Natural killer cell (primary cell): ENCODE results near the gene ANKRD6. TPM values are rescaled to one million over a fixed set of nuclear protein-coding genes. Genes with fewer than 3 reads are reported as not detected.

Source experiments
- ATAC-seq, 3 donors: fragments of 150-1000 bp in 2 of 3; fragments of 200-7000 bp in 1 of 3; cut with Tn5 transposase; 1 replicate in 1 of 3; 2 replicates in 2 of 3; pipeline ENCODE4 v1.10.0; 2021; ENCODE audit warnings: mild to moderate bottlenecking in 2 of 3, moderate library complexity in 2 of 3
- DNase-seq, 2 donors: peaks; one replicate each; pipeline versions ENCODE4 v3.0.0 to v3.0.0-alpha.2; 2013 to 2021; ENCODE audit warnings: mixed read lengths in 1 of 2
- H3K27ac ChIP-seq: one replicate; pipeline ENCODE4 v1.5.1; 2013; ENCODE audit warnings: mild to moderate bottlenecking, low read length
- H3K27me3 ChIP-seq: one replicate; pipeline ENCODE4 v1.6.1; 2013; ENCODE audit warnings: low read length; ENCODE audit not compliant: control insufficient read depth, insufficient read depth
- H3K36me3 ChIP-seq: one replicate; pipeline ENCODE4 v1.6.1; 2013; ENCODE audit warnings: low read length; ENCODE audit not compliant: control insufficient read depth, insufficient read depth
- H3K4me1 ChIP-seq: one replicate; pipeline ENCODE4 v1.6.1; 2013; ENCODE audit warnings: low read length; ENCODE audit not compliant: control insufficient read depth, insufficient read depth
- H3K4me3 ChIP-seq: one replicate; pipeline ENCODE4 v1.5.1; 2013; ENCODE audit warnings: low read length
- H3K9me3 ChIP-seq: one replicate; pipeline ENCODE4 v1.6.1; 2013; ENCODE audit warnings: low read length; ENCODE audit not compliant: control insufficient read depth, insufficient read depth
- H3K27ac Mint-ChIP-seq, 2 donors: one replicate each; pipeline ENCODE4 v1.8.0; 2022; ENCODE audit warnings: mild to moderate bottlenecking in 2 of 2, mixed read lengths in 2 of 2, moderate library complexity in 1 of 2
- H3K27me3 Mint-ChIP-seq, 2 donors: one replicate each; pipeline ENCODE4 v1.8.0; 2022; ENCODE audit warnings: low read depth in 2 of 2, mixed read lengths in 2 of 2
- H3K36me3 Mint-ChIP-seq: one replicate; pipeline ENCODE4 v1.8.0; 2022; ENCODE audit warnings: mixed read lengths
- H3K4me1 Mint-ChIP-seq, 2 donors: one replicate each; pipeline ENCODE4 v1.8.0; 2022; ENCODE audit warnings: mixed read lengths in 2 of 2
- H3K4me3 Mint-ChIP-seq: one replicate; pipeline ENCODE4 v1.8.0; 2022; ENCODE audit warnings: mild to moderate bottlenecking, moderate library complexity, mixed read lengths
- H3K9me3 Mint-ChIP-seq, 2 donors: one replicate each; pipeline ENCODE4 v1.8.0; 2022; ENCODE audit warnings: mixed read lengths in 2 of 2
- CTCF ChIP-seq: fragments of 200-600 bp; IDR thresholded peaks from one replicate; pipeline ENCODE4 v1.8.0; 2022; ENCODE audit warnings: antibody characterized with exemption
- WGBS: methylation state at CpG from one replicate; pipeline ENCODE4 v1.1.7; 2013; ENCODE audit warnings: missing lambda C conversion rate; ENCODE audit not compliant: insufficient coverage; 5-methylcytosine and 5-hydroxymethylcytosine counted together
- intact Hi-C: fragments of 100-400 bp; cut with micrococcal nuclease; formaldehyde crosslinking; loops from one replicate; pipeline ENCODE4 v1.14.2; 2022
- total RNA-seq, 4 donors: library from RNA; stranded (reverse); fragments of 120-200 nt in 1 of 4; gene quantifications; one replicate each; pipeline versions ENCODE4 v1.2.3 to v1.2.4, GENCODE V29; 2013 to 2022

The ANKRD6 gene
- total RNA-seq, 3 donors from 2014 or later (not counting 1 experiment from before 2014, with no cell fraction given): 4.5 to 9.0 (median 4.6) TPM

- H3K4me3 ChIP-seq: no peak overlapping the region
- H3K36me3 Mint-ChIP-seq: no peaks in the 10 kb centered on the region
- peaks cover 6% of the 10 kb centered on the region for H3K4me1 ChIP-seq
- H3K36me3 ChIP-seq: peaks cover 45% of the 10 kb centered on the region
- no peak for TF ChIP-seq CTCF
- ATAC-seq: no peak
- DNase-seq: no peak
- no peaks in the 10 kb centered on the region for H3K9me3 ChIP-seq
- 79% methylated on average over 3 of the region's 3 CpGs for WGBS
- peaks cover 12 to 15% of the 10 kb centered on the region in 2 donors for H3K4me1 Mint-ChIP-seq
- no peaks in the 10 kb centered on the region for H3K9me3 Mint-ChIP-seq
- H3K27ac Mint-ChIP-seq: no peak overlapping the region
- no peak overlapping the region for H3K27ac ChIP-seq
- intact Hi-C loops: no loop called here
- H3K27me3 Mint-ChIP-seq: no peaks in the 10 kb centered on the region
- no peak overlapping the region for H3K4me3 Mint-ChIP-seq
- H3K27me3 ChIP-seq: no peaks in the 10 kb centered on the region
Measured at GRCh38 chr6:89643406-89643805, 210.5 kb downstream of the ANKRD6 start.

- 98% methylated on average over 4 of the region's 4 CpGs for WGBS
- H3K27ac Mint-ChIP-seq: no peak overlapping the region
- H3K27me3 Mint-ChIP-seq: no peaks in the 10 kb centered on the region
- DNase-seq (no peak), ATAC-seq (no peak)
- Histone ChIP-seq H3K27me3 (no peaks in the 10 kb centered on the region), H3K4me1 (no peaks in the 10 kb centered on the region), H3K9me3 (no peaks in the 10 kb centered on the region), H3K4me3 (no peak overlapping the region), H3K27ac (no peak overlapping the region), H3K36me3 (peaks cover 52% of the 10 kb centered on the region)
- no peaks in the 10 kb centered on the region for H3K9me3 Mint-ChIP-seq
- peaks cover 2% of the 10 kb centered on the region for H3K36me3 Mint-ChIP-seq
- TF ChIP-seq CTCF: no peak
- H3K4me1 Mint-ChIP-seq: no peaks in the 10 kb centered on the region
- H3K4me3 Mint-ChIP-seq: no peak overlapping the region
- intact Hi-C loops: no loop called here
Measured at GRCh38 chr6:89644864-89645263, 211.9 kb downstream of the ANKRD6 start.

- no peaks in the 10 kb centered on the region for H3K9me3 Mint-ChIP-seq
- intact Hi-C loops: no loop called here
- no peaks in the 10 kb centered on the region for H3K9me3 ChIP-seq
- H3K27me3 Mint-ChIP-seq: no peaks in the 10 kb centered on the region
- H3K4me1 ChIP-seq: no peaks in the 10 kb centered on the region
- DNase-seq (no peak), ATAC-seq (no peak)
- H3K36me3 ChIP-seq: peaks cover 73% of the 10 kb centered on the region
- TF ChIP-seq CTCF: no peak
- H3K4me3 Mint-ChIP-seq: no peak overlapping the region
- WGBS: 96% methylated on average over 1 of the region's 1 CpG
- no peak overlapping the region for H3K4me3 ChIP-seq
- H3K36me3 Mint-ChIP-seq: peaks cover 10% of the 10 kb centered on the region
- H3K27me3 ChIP-seq: no peaks in the 10 kb centered on the region
- H3K27ac Mint-ChIP-seq: no peak overlapping the region
- no peaks in the 10 kb centered on the region for H3K4me1 Mint-ChIP-seq
- no peak overlapping the region for H3K27ac ChIP-seq
Measured at GRCh38 chr6:89649682-89650081, 216.7 kb downstream of the ANKRD6 start.

GRCh38 chr6:89650579-89650978 is 217.6 kb downstream of the ANKRD6 start:
- 98% methylated on average over 8 of the region's 8 CpGs for WGBS
- H3K27me3 Mint-ChIP-seq: no peaks in the 10 kb centered on the region

More at GRCh38 chr6:89650579-89650978, 217.6 kb downstream of the ANKRD6 start:
- intact Hi-C loops: no loop called here
- ATAC-seq (no peak), DNase-seq (no peak)
- no peak for TF ChIP-seq CTCF
- peaks cover 10% of the 10 kb centered on the region for H3K36me3 Mint-ChIP-seq
- H3K27ac ChIP-seq: no peak overlapping the region
- no peak overlapping the region for H3K27ac Mint-ChIP-seq
- no peaks in the 10 kb centered on the region for H3K4me1 ChIP-seq
- H3K9me3 Mint-ChIP-seq: no peaks in the 10 kb centered on the region
- no peaks in the 10 kb centered on the region for H3K4me1 Mint-ChIP-seq
- H3K9me3 ChIP-seq: no peaks in the 10 kb centered on the region
- no peaks in the 10 kb centered on the region for H3K27me3 ChIP-seq
- H3K4me3 Mint-ChIP-seq: no peak overlapping the region
- no peak overlapping the region for H3K4me3 ChIP-seq
- H3K36me3 ChIP-seq: peaks cover 77% of the 10 kb centered on the region
